Measurements from ENCODE around the gene KDM3A. TPM values are rescaled to one million over a fixed set of nuclear protein-coding genes. Genes with fewer than 3 reads are reported as not detected.

The KDM3A gene
- total and polyA plus RNA-seq, 8 donors, result 15.4 to 35.4 (median 25.3) TPM

Other genes with a start within 250 kb of the KDM3A start
- gene IMMT, start 245.9 kb upstream of the KDM3A start, total RNA-seq, result 10 to 100 TPM; 28.7 to 44.5 (median 38.2) TPM
- 10 to 100 TPM; 18.1 to 39.3 TPM for gene IMMT, start 245.9 kb upstream of the KDM3A start, polyA plus RNA-seq
- 10 to 100 TPM in 4 of 6 donors, 1 to 10 TPM in 2; 6.1 to 17.5 (median 13.9) TPM for gene MRPL35, start 241.9 kb upstream of the KDM3A start, total RNA-seq
- gene MRPL35, start 241.9 kb upstream of the KDM3A start, polyA plus RNA-seq, result 10 to 100 TPM in 1 of 2 donors, 1 to 10 TPM in 1; 9.1 to 12.0 TPM
- 1 to 10 TPM; 1.4 to 7.0 (median 4.4) TPM for gene REEP1, start 103.7 kb upstream of the KDM3A start, total RNA-seq
- 1 to 10 TPM; 2.9 to 4.2 TPM for gene REEP1, start 103.7 kb upstream of the KDM3A start, polyA plus RNA-seq
- 10 to 100 TPM; 62.0 to 87.6 (median 80.9) TPM for gene CHMP3, start 122.1 kb downstream of the KDM3A start, total RNA-seq
- gene CHMP3, start 122.1 kb downstream of the KDM3A start, polyA plus RNA-seq, result 10 to 100 TPM; 25.7 to 48.7 TPM
- 10 to 100 TPM; 17.4 to 28.4 (median 21.8) TPM for gene RNF103, start 182.5 kb downstream of the KDM3A start, total RNA-seq
- 10 to 100 TPM; 18.4 to 23.9 TPM for gene RNF103, start 182.5 kb downstream of the KDM3A start, polyA plus RNA-seq